ENCODE data around the gene HTT.

The HTT gene

GRCh38 chr4:3074078-3074845, at the start of gene HTT, which contains the start of gene HTT-AS:
Gene HTT (plus strand): TSS chr4:3074681. CDS start chr4:3074826, 145 bp downstream.
Gene HTT-AS (minus strand): TSS chr4:3074538.
- TF ChIP-seq CTCF (conservative IDR thresholded peaks at IDR 0.05; ENCODE audit: control insufficient read depth, insufficient read depth, low read depth, low read length), result no peak
- peak within 1 kb of the TSS; percentile 86 for H3K4me3 ChIP-seq (ENCODE audit: control insufficient read depth, low read depth, low read length)
- peak; percentile 89 for DNase-seq (ENCODE audit: low read depth)

GRCh38 chr4:3025881-3026280, 48.6 kb upstream of the HTT start:
- TF ChIP-seq CTCF (conservative IDR thresholded peaks at IDR 0.05; ENCODE audit: control insufficient read depth, insufficient read depth, low read depth, low read length), result no peak
- no peak for DNase-seq (ENCODE audit: low read depth)

GRCh38 chr4:3026540-3026939, 47.9 kb upstream of the HTT start:
- no peak for TF ChIP-seq CTCF (conservative IDR thresholded peaks at IDR 0.05; ENCODE audit: control insufficient read depth, insufficient read depth, low read depth, low read length)
- DNase-seq (ENCODE audit: low read depth), result no peak
- H3K4me3 ChIP-seq (ENCODE audit: control insufficient read depth, low read depth, low read length), result no peak overlapping the region

More at GRCh38 chr4:3025881-3026280, 48.6 kb upstream of the HTT start:
- H3K4me3 ChIP-seq (ENCODE audit: control insufficient read depth, low read depth, low read length), result no peak overlapping the region

GRCh38 chr4:3029464-3029863, 45.0 kb upstream of the HTT start:
- no peak overlapping the region for H3K4me3 ChIP-seq (ENCODE audit: control insufficient read depth, low read depth, low read length)
- no peak for DNase-seq (ENCODE audit: low read depth)
- no peak for TF ChIP-seq CTCF (conservative IDR thresholded peaks at IDR 0.05; ENCODE audit: control insufficient read depth, insufficient read depth, low read depth, low read length)

GRCh38 chr4:3030566-3031356, 43.7 kb upstream of the HTT start:
- no peak for TF ChIP-seq CTCF (conservative IDR thresholded peaks at IDR 0.05; ENCODE audit: control insufficient read depth, insufficient read depth, low read depth, low read length)
- DNase-seq (ENCODE audit: low read depth), result no peak
- no peak overlapping the region for H3K4me3 ChIP-seq (ENCODE audit: control insufficient read depth, low read depth, low read length)

GRCh38 chr4:3031357-3032082, 43.0 kb upstream of the HTT start:
- no peak overlapping the region for H3K4me3 ChIP-seq (ENCODE audit: control insufficient read depth, low read depth, low read length)
- DNase-seq (ENCODE audit: low read depth), result no peak
- no peak for TF ChIP-seq CTCF (conservative IDR thresholded peaks at IDR 0.05; ENCODE audit: control insufficient read depth, insufficient read depth, low read depth, low read length)

Data from fibroblast of mammary gland (primary cell).